Activated effector memory CD4-positive, alpha-beta T cell treated with Interleukin-2 at 50 U/mL for 16 hours (primary cell): Measurements from ENCODE around the gene NKX2-1.
"Not testable (repeated sequence)": the region's sequence is repeated elsewhere in the genome, so short reads cannot be mapped to it uniquely, and the experiment has no call there.

Experiments
- DNase-seq: peaks from one replicate; pipeline ENCODE4 v3.0.0-alpha.2; 2020

The NKX2-1 gene

DNA sequence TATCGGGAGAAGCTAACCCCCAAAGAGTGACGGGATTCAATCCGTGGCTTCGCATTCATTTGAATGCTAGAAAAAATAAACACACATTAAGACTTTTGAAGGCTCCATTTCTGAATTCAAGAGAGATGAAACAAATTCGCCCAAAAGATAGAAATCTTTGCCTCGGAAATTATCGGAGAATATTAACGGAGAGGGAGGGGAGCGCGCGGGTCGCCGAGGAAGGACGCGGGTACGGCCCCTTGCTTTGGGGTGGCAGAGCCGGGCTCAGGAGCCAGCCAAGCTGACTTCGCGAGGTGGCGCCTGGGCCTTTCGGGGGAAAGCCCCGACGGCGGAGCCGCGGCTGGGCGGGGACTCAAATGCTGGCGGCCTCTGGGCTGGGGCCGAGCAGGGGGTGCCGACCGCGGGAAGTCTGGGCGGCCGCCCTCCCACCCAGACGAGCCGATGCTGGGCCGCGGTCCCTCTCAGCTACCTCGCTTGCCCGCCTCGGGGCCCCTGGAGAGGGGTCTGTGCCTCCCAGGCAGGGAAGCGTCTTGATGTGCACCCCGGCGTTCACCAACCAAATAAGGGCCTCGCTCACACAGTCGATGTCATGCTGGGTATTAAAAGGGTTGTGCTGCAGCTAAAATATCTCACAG, 14.7 kb downstream of the NKX2-1 start:
- DNase-seq: no peak

DNA sequence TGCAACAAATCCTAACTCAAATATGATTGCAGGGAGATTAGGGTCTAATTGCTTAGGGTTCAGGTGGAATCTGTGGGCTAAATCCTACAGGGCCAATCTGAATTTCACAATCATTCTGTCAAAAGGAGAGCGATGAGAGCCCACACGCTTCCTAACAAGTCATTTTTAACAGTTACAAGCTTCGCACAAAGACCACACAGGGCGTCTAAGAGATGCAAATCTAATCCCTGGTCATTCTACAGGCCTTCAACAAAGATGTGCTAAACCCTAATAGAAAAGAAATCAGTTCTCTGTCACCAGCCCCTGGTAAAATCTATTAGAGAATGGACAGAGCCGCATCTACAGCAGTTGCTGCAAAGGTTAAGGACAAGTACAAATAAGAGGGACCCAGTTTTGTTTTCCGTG, 15.3 kb downstream of the NKX2-1 start:
- no peak for DNase-seq

DNA sequence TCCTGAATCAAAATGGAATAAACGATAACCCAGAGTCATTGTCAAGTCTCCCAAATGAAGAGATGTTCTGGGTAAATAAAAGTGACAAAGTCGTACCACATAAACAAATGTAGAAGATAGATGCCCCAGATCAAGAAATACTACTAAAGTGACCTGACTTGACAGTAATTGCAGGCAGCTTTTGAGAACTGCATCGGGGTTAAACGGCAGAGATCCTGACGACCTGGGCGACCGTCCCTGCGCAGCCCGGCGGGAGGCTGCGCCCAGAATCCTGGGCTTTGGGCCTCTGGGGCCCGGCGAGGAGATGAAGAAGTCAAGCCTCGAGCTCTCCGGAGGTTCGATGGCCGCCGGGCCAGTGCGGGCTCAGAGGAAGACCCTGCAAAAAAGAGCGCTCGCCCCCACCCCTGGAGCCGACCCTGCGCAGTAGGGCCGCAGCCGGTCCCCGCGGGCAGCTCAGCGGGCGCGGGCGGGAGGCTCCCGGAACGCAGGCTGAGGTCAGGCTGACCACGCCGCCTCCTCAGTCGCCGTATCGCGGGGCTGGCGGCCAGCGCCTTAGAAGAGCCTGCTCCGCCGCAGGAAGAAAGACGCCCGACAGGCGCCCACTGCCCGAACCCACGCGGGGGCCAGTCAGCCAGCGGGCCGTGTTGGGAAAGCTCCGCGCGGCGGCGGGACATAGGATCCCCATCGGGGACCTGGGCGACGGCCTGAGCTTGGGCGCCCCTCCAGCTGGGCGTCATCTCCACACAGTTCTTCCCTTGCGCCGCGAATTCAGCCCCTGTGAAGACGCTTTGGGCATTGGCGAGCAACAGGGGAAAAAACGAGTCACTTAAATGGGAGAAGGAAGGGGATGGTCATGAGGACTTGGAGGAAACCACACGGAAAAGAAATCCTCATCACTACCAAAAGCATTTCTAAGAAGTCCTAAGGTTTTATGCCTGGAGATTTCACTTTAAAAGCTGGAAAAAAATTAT, 16.0 kb downstream of the NKX2-1 start:
- DNase-seq: no peak

DNA sequence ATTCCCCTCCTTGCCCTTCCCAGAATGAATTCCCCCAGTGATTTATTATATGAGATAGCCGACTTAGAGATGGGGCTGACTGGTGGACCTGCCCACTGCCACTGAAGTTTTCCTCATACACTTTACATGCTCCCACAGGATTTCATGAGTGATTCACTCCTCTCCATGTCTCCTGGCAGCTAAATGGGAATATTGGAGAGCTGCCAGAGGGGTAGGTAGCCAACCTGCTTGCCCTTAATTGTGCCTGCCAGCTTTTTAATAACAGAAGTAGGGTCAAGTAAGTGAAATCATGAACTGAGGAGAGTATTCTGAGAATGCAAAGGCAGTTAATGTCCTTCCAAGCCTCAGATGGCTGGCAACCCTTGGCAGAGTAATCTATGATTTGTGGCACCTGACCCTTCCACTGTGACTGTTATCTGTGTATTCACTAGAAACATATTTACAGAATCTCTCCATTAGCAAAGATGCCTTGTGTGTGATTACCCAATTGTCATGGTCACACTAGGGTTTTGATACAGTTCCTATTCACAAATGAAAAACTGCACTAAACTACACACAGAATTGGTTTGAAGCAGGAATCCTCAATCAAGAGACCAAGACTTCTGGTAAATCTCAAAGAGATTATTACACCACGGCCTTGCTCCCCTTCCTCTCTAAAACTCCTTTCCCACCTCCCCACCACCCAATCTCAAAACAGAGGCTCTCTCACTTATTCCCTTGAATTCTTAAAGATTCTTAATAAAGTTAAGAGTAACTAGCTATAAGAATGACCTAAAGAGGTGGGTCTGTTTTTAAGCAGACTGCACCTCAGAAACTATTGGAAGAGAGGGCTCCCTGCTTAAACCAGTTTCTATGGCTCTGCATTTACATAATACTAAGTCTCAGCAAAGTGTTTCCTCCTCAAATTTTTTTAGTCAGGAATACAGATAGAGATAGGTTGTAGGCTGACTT, 17.2 kb downstream of the NKX2-1 start:
- DNase-seq: no peak

DNA sequence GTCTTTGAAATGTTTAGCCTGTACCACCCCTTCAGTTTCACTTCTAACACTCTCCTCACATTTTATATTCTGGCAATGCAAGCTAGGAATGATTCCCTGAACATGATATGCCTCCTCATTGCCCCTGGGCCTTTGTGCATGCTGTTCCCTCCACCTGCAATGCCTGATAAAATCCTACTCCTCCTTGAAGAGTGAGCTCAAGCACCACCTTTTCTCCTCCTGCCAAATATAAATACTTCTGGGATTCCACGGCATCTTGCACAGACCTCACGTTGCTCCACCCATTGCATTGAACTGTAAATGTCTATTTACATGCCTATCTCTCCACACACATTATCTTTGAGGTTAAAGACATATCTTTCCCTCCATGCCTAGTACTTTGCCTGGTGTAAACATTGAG, 21.1 kb downstream of the NKX2-1 start:
- no peak for DNase-seq

DNA sequence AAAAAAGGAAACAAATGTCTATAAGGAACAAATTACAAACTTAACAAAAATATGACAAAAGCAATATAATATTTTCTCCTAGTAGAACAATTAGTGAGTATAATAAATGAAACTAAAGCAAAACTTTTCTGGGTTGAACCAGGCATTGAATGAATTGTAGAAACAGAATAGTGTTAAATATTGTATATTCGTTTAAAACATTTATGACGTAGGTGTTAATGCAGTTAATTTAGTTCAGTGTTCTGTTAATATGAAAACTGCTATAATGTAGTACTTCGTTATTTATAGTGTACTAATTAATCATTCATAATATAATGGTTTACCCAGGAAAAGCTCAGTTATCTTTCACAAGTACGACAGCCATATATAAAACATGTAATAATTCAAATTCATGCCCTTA, 23.7 kb downstream of the NKX2-1 start:
- no peak for DNase-seq

DNA sequence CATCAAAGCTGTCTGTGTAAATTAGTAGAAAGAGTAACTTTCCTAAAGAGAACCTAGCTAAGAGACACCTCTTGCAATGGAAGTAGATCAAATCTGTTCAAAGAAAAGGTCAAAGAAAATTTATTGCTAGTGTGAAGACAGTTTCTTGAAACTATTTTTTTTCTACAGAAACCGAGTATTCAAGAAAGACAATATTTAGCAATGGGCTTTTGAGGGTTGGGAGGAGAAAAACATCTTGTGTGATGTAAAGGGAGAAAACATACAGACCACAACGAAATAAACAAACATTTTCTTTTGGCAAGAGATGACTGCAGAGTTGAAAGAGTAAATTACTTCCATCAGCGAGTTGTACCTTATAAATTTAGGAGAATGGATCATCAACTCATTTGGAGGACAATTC, 24.4 kb downstream of the NKX2-1 start:
- DNase-seq: no peak

DNA sequence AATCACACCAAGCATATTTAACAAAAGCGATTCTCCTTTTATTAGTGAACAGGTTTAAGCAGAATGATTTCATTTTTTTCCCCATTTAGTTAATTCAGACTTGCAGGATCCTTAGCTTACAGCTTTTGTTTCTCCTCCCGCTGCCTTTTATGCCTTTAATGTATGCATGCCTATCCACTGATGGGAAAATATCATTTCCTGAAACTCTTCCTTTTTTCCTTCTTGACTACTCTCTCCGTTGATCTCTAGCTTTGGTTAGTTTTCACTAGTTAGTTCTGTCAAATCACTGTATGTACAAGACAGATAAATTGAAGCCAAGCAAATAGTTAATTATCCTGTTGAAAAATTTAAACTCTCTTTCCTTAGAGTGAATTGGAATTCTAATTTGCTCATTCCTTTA, 26.3 kb downstream of the NKX2-1 start:
- no peak for DNase-seq

DNA sequence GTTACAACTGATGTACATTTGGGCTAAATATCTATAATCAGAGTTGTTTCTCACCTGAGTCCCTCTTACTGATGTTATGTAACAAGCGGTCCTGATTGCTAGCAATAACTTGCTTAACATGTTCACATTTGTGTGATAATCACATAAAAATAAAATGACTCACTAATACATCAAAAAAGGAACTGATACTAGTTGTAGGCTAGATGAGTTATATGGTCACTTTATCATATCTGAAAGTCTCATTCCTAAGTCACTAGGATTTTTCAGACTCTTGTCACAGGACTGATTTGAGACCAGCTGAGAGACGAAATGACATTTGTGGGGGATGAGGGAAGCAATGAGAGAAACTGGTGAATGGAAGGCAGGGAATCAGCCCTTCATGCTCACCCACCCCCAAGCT, 34.3 kb downstream of the NKX2-1 start:
- DNase-seq: no peak

DNA sequence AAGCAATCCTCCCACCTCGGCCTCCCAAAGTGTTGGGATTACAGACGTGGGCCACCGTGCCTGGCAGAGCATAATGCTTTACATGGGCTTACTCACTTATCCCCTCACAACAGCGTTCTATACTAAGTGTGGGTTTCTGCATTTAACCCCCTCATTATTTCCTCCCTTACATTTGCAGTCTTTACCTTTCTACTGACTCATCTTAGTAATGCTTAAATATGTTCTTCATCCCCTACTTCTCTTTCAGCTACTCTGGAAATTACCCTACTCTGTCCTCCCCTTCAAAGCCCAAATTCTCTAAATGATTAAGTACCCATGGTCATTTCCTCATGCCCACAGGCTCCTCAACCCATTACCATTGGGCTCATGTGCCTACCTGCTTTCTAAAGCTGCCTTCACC, 40.7 kb downstream of the NKX2-1 start:
- no peak for DNase-seq

DNA sequence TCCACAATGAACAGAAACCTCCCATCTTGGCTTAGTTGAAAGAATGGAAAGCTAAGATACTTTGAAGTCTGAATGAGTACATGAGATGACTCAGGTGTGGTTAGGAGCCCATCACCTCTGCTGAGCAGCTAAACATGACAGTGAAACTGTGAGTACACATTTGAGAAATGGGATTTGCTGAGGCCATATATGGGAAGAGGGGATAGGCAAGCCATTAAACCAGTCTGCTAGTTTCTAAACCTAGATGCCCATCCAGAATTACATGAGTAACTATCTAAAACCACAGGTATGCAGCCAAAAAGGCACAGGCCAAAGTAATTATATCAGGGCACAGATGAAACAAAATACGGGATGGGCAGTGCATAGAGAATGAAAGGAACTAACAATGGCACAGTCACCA, 41.2 kb downstream of the NKX2-1 start:
- DNase-seq: no peak

DNA sequence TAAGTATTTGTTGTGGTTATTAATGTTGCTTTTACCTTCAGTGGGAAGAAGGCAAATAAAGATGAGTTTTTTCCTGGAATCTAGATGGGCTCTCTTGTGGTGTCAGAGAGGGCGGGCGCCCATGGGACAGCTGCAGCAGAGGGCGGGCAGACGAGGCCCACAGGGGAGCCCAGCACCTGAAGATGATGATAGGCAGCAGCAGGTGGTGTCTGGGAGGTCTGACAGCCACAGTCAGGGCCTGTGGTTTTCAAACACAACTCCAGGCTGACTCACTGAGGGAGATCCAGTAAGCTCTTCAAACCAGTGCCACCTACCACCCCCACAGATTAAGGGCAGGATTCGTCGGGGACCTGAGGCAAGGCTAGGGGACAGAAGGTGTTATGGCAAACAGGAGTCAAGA, 42.8 kb downstream of the NKX2-1 start:
- DNase-seq: no peak

DNA sequence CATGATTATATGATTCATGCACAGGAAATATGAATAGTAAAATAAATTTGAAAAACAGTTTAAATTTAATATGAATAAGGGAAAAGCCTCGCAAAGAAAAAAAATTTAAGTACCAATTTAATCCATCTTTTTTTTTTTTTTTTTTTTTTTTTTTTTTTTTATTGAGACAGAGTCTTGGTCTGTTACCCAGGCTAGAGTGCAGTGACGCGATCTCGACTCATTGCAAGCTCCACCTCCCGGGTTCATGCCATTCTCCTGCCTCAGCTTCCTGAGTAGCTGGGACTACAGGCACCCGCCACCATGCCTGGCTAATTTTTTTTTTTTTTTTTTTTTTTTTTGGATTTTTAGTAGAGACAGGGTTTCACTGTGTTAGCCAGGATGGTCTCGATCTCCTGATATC, 44.0 kb downstream of the NKX2-1 start:
- not testable (repeated sequence) for DNase-seq

DNA sequence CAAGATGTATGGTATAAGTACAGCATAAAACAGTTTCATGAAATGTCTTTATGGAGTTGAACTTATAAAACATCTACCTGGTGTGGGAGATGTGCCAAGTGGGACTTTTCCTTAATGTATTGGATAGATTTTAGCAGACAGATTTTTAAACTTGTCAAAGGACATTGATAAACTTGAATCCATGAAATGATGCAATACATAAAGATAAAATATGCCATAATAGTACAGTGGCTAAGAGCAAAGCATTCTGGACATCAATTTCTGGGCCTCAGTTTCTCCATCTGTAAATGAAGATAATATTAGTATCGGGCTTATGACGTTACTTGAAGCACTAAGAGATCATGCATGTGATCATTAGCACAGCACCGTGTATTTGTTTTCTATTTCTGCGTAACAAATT, 45.4 kb downstream of the NKX2-1 start:
- no peak for DNase-seq

DNA sequence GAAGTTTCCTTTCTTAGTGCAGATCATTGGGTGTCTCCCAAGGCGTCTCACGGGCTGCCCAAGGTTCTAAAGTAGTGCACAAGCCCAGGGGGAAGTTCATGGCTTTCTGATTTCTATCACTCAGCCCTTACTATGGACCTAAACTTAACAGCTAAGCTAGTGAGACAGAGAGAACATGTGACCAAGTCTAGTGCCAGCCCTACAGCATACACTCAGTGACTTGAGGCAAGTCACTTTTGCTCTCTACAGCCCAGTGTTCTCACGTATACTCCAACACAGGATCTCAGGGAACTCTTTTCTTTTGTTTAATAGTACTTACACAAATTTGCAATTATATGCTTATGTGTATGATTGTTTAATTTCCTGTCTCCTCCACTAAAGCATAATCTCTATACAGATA, 48.6 kb downstream of the NKX2-1 start:
- no peak for DNase-seq

DNA sequence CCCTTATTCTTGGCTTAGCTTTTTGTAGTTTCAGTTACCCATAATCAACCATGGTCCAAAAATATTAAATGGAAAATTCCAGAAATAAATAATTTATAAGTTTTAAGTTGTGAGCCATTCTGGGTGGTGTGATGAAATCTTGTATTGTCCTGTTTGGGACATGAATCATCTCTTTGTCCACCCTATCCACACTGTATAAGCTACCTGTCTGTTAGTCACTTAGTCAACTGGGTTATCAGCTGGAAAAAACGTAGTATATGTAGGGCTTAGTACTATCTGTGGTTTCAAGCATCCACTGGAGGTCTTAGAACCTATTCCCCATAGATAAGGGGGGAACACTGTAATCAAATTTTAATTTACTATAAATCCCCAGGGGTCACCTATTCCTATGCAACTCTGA, 52.7 kb downstream of the NKX2-1 start:
- DNase-seq: no peak
